Panc1 (cell line): ENCODE results near the gene CCDC77. TPM values are rescaled to one million over a fixed set of nuclear protein-coding genes. Genes with fewer than 3 reads are reported as not detected.

ENCODE experiments used
- ATAC-seq: fragments of 200-7000 bp; cut with Tn5 transposase; 2 replicates; pipeline ENCODE4 v1.9.1; 2020; ENCODE audit warnings: mild to moderate bottlenecking, moderate library complexity
- BruUV-seq: library from RNA; stranded (reverse); fragments of 400-500 nt; replicated peaks from 2 replicates; lab custom pipeline; 2021; lab: Mats Ljungman, UMichigan
- CTCF ChIA-PET: fragments of 300-600 bp; sonication (Branson Sonifier 250); formaldehyde crosslinking; loops from one replicate; lab custom pipeline; 2022; ENCODE audit warnings: antibody characterized with exemption; lab: Charles Lee
- POLR2A ChIA-PET: fragments of 300-600 bp; sonication (Branson Sonifier 250); formaldehyde crosslinking; loops from one replicate; lab custom pipeline; 2022; ENCODE audit warnings: antibody characterized with exemption; lab: Charles Lee
- DNase-seq: peaks from one replicate; pipeline ENCODE4 v3.0.0-alpha.2; 2010; ENCODE audit warnings: low read depth, low spot score
- H3K27ac ChIP-seq: 2 replicates; pipeline ENCODE4 v1.5.1; 2011; ENCODE audit warnings: mild to moderate bottlenecking, low read length, inconsistent platforms
- H3K27me3 ChIP-seq: fragments of 200-500 bp; sonication (Bioruptor generic); 2 replicates; pipeline ENCODE4 v1.6.0; 2014; ENCODE audit warnings: low read length, inconsistent platforms; ENCODE audit not compliant: control insufficient read depth, insufficient read depth
- H3K36me3 ChIP-seq: fragments of 200-500 bp; sonication (Bioruptor generic); 2 replicates; pipeline ENCODE4 v1.5.1; 2014; ENCODE audit warnings: inconsistent platforms, mild to moderate bottlenecking, low read length, moderate library complexity; ENCODE audit not compliant: control insufficient read depth, insufficient read depth
- H3K4me1 ChIP-seq: 2 replicates; pipeline ENCODE4 v1.5.1; 2011; ENCODE audit warnings: inconsistent platforms, mild to moderate bottlenecking, low read length, moderate library complexity; ENCODE audit not compliant: control insufficient read depth, insufficient read depth
- H3K4me3 ChIP-seq, 2 experiments: 2 replicates each; pipeline ENCODE4 v1.5.1; 2011 to 2012; ENCODE audit warnings: low read depth in 2 of 2, low read length in 2 of 2, mild to moderate bottlenecking in 2 of 2, inconsistent platforms in 1 of 2, moderate library complexity in 1 of 2
- H3K9me3 ChIP-seq: fragments of 200-500 bp; sonication (Bioruptor generic); 2 replicates; pipeline ENCODE4 v1.5.1; 2014; ENCODE audit warnings: low read depth, mild to moderate bottlenecking, inconsistent platforms, low read length, moderate library complexity; ENCODE audit not compliant: control insufficient read depth, insufficient read depth
- CTCF ChIP-seq: fragments of 450-650 bp; IDR thresholded peaks from 2 replicates; pipeline ENCODE4 v1.5.1; 2017; ENCODE audit warnings: mild to moderate bottlenecking
- POLR2AphosphoS5 ChIP-seq: IDR thresholded peaks from 2 replicates; pipeline ENCODE4 v1.6.1; 2012; ENCODE audit warnings: mild to moderate bottlenecking, low read depth, low read length, moderate library complexity
- REST ChIP-seq, 2 experiments: IDR thresholded peaks; 2 replicates each; pipeline ENCODE4 v1.6.1; 2011 to 2012; ENCODE audit warnings: low read depth in 2 of 2, control low read depth in 1 of 2, low read length in 1 of 2, mild to moderate bottlenecking in 1 of 2, moderate library complexity in 1 of 2; ENCODE audit not compliant: insufficient read depth in 1 of 2
- SIN3A ChIP-seq: IDR thresholded peaks from 2 replicates; pipeline ENCODE4 v1.6.1; 2012; ENCODE audit warnings: low read depth, mild to moderate bottlenecking, low read length, moderate library complexity, borderline replicate concordance; ENCODE audit not compliant: insufficient read depth
- TCF7L2 ChIP-seq: IDR thresholded peaks from 2 replicates; pipeline ENCODE4 v1.6.1; 2011; ENCODE audit warnings: mild to moderate bottlenecking, low read depth, low read length, inconsistent platforms
- in situ Hi-C: cut with HindIII; loops from 2 replicates; pipeline ENCODE4 v1.10.0; 2016; ENCODE audit warnings: low sequenced_read_pairs, low pct_unique_long_range_greater_than_20kb
- intact Hi-C: fragments of 100-400 bp; cut with micrococcal nuclease; formaldehyde crosslinking; loops from one replicate; pipeline ENCODE4 v1.10.0; 2022; ENCODE audit not compliant: unreplicated experiment
- total RNA-seq: library from RNA; stranded (reverse); gene quantifications from one replicate; pipeline ENCODE4 v1.2.1, GENCODE V29; 2021; ENCODE audit not compliant: unreplicated experiment

The CCDC77 gene
- total RNA-seq, 1 experiment from 2014 or later: 9.8 TPM

GRCh38 chr12:466762-467161 is 65.3 kb downstream of the CCDC77 start:
- no peak overlapping the region for H3K27ac ChIP-seq
- DNase-seq (no peak), ATAC-seq (no peak)
- no peaks in the 10 kb centered on the region for H3K9me3 ChIP-seq
- no peaks in the 10 kb centered on the region for H3K36me3 ChIP-seq
- in situ Hi-C loops (no loop called here), intact Hi-C loops (no loop called here)
- H3K4me1 ChIP-seq: peaks cover 2% of the 10 kb centered on the region; the same call in 1 of the 2 replicates
- POLR2A ChIA-PET: no interaction called here
- TF ChIP-seq SIN3A (no peak), CTCF (no peak), POLR2AphosphoS5 (no peak), TCF7L2 (no peak), REST (IDR thresholded peaks at IDR 0.05; ENCODE audit: insufficient read depth in 1 of 2, low read depth in 2 of 2, low read length in 1 of 2) (no peak)
- CTCF ChIA-PET: interaction anchor here (0.6 kb wide), 1 partner anchor 18 kb away, joined by 12 read pairs; no protein-coding TSS in a partner anchor
- H3K27me3 ChIP-seq: no peaks in the 10 kb centered on the region
- H3K4me3 ChIP-seq: no peak overlapping the region
- no TSS peak for BruUV-seq

GRCh38 chr12:467591-467990 is 66.1 kb downstream of the CCDC77 start:
- in situ Hi-C loops (no loop called here), intact Hi-C loops (no loop called here)
- Histone ChIP-seq H3K36me3 (no peaks in the 10 kb centered on the region), H3K4me3 (no peak overlapping the region), H3K9me3 (no peaks in the 10 kb centered on the region), H3K27ac (no peak overlapping the region), H3K4me1 (peaks cover 2% of the 10 kb centered on the region; the same call in 1 of the 2 replicates), H3K27me3 (no peaks in the 10 kb centered on the region)
- DNase-seq (no peak), ATAC-seq (no peak)
- POLR2A ChIA-PET: no interaction called here
- no peak for TF ChIP-seq SIN3A
- peak; percentile 13; the same call in 1 of the 2 replicates for TF ChIP-seq CTCF
- CTCF ChIA-PET: no interaction called here
- BruUV-seq: no TSS peak
